HG03280 (cell line): Measurements from ENCODE around the gene EPC1.
"Not testable (repeated sequence)": the region's sequence is repeated elsewhere in the genome, so short reads cannot be mapped to it uniquely, and the experiment has no call there.

Experiments
- ATAC-seq: cut with Tn5 transposase; IDR thresholded peaks from one replicate; pipeline ENCODE4 v1.9.1; 2021; ENCODE audit warnings: mild to moderate bottlenecking, moderate library complexity; ENCODE audit not compliant: unreplicated experiment

The EPC1 gene

DNA sequence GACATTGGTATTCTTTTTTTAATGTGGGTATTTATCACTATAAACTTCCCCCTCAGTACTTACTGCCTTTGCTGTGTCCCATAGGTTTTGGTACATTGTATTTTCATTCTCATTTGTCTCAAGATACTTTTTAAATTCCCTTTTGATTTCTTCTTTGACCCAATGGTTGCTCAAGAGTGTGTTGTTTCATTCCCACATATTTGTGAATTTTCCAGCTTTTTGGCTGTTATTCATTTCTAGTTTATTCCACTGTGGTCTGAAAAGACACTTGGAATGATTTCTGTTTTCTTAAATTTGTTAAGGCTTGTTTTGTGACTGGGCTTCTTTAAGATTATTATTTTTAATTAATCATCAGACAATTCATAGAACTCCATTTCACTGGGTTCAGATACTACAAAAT is 105.0 kb downstream of the EPC1 start:
- no peak for ATAC-seq

- ATAC-seq: no peak
Observed at GRCh38 chr10:32240471-32240870, 106.5 kb downstream of the EPC1 start.

DNA sequence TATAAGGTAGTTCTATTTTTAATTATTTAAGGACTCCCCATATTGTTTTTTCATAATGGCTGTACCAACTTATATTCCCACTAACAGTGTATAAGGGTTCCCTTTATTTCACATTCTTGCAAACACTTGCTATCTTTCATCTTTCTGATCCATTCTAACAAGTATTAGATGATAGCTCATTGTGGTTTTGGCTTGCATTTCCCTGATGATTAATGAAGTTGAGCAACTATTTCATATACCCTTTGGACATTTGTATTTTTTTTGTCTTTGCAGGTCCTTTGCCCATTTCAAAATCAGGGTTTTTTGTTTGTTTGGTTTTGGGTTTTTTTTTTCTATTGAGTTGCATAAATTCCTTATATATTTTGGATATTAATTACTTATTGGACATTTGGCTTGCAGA is 107.2 kb downstream of the EPC1 start:
- ATAC-seq: no peak

DNA sequence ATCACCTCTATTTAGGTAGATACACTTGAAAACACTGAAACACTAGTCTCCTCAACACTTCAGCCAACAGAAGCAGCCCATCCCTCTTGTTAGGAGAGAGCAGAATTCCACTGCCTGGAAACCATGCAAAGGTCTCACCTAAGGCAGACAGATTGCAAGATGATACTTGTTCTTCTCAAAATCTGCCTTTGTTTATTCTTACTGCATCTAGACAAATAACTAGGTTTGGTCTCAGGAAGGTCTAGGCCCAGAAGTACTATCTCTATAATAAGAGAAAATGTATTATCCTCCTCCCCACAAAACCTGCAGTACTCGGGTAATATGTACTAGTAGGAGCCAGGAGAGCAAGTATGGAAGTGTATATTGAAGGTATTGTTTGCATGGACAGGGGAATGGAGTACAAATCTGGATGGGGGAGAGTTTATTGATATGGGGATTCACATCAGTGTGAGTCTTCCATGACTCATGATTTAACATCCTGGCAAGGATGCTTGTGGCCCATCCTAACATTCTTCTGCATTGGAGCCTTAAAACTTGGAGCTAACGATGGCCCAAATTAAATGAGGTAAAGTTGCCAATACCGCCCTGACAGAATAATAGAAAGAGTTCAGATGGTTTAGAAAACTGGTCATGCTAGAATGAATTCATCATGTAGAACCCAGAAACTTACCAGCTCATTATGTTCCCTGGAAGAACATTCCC is 109.2 kb downstream of the EPC1 start:
- ATAC-seq: no peak

DNA sequence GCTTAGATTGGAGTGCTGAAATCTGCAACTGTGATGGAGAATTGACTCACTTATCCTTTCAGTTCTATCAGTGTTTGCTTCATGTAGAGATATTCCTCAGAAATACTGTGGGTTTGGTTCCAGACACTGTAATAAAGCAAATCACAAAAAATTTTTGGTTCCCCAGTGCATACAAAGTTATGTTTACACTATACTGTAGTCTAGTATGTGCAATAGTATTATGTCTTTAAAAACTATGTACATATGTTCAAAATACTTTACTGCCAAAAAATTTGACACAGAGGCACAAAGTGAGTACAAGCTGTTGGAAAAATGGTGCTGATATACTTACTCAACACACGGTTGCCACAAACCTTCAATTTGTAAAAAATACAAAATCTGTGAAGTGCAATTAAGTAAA is 112.5 kb downstream of the EPC1 start:
- no peak for ATAC-seq

GRCh38 chr10:32233375-32233774 is 113.6 kb downstream of the EPC1 start:
- ATAC-seq: not testable (repeated sequence)

DNA sequence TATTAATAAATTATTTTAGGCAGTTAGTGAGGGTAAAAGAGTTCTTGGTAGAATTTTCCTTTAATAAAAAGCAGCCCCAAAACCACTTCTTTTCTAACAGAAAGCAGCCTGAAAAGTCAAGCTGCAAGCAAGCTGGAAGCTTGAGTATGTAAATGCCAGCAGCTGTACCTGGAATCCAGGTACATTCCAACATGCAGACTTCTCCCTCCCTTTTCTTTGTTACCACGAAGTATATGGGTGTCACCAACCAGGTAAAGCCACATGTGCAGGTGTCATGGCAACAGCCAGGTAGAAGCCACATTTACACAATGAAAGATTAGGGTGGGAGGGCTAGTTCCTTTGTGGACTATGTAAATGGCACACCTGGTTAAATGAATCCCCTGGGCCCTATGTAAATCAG is 114.6 kb downstream of the EPC1 start:
- no peak for ATAC-seq

GRCh38 chr10:32229788-32230187 is 117.2 kb downstream of the EPC1 start:
- ATAC-seq: not testable (repeated sequence)

DNA sequence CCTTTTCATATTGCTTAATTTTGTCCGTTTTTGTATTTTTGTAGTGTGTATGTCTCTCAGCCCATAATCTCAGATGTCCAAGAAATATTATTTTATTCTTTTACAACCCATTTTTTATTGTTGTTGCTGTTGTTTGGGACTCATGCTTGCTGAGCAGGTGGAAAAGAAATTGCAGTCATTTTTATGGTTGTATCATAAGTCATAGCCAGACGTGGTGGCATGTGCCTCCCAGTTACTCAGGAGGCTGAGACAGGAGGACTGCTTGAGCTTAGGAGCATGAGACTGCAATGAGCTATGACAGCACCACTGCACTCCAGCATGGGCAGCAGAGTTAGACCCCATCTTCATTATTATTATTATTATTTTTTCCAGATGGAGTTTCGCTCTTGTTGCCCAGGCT is 117.8 kb downstream of the EPC1 start:
- no peak for ATAC-seq

- no peak for ATAC-seq
Observed at GRCh38 chr10:32227802-32228201, 119.2 kb downstream of the EPC1 start.

- no peak for ATAC-seq
Observed at GRCh38 chr10:32226624-32227023, 120.3 kb downstream of the EPC1 start.

DNA sequence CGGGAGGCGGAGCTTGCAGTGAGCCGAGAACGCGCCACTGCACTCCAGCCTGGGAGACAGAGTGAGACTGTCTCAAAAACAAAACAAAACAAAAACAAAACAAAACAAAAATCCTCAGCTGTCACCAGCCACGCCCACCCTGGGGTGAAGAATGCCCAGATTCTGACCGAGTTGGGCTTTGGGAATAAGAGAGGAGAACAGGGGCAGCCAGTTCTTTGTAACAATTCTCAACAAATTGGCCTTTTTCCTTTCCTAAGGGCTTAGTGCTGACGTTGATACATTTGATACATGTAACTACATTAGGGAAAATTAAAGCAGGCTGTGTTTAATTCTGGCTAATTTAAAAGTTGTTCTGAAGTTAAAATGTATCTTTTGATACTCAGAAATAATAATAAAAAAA is 121.0 kb downstream of the EPC1 start:
- no peak for ATAC-seq

- not testable (repeated sequence) for ATAC-seq
Observed at GRCh38 chr10:32222376-32222775, 124.6 kb downstream of the EPC1 start.

- not testable (repeated sequence) for ATAC-seq
Observed at GRCh38 chr10:32219156-32219555, 127.8 kb downstream of the EPC1 start.

- ATAC-seq: not testable (repeated sequence)
Observed at GRCh38 chr10:32218206-32219044, 128.5 kb downstream of the EPC1 start.
